ENCODE data around the gene HTRA1. TPM values are rescaled to one million over a fixed set of nuclear protein-coding genes. Genes with fewer than 3 reads are reported as not detected.

Gene HTRA1
- polyA plus RNA-seq, 1 of the 3 experiments (the other 2 are of a cell fraction) = 291 TPM

- Histone ChIP-seq H3K79me2 (ENCODE audit: insufficient read depth) (no peaks in the 10 kb centered on the region), H3K4me2 (no peak overlapping the region), H3K36me3 (replicated peaks in 1 of 2; ENCODE audit: control insufficient read depth in 1 of 2, insufficient read depth in 2 of 2, low read length in 1 of 2) (no peaks in the 10 kb centered on the region), H3K27ac (ENCODE audit: low read depth in 2 of 2, low read length in 1 of 2) (no peak overlapping the region), H3K4me1 (ENCODE audit: control insufficient read depth in 1 of 2, insufficient read depth in 2 of 2, low read depth in 1 of 2, low read length in 1 of 2) (no peaks in the 10 kb centered on the region; a peak in 1 of 4 replicates), H3K9me3 (no peaks in the 10 kb centered on the region), H2AFZ (ENCODE audit: low read depth) (no peak overlapping the region), H3K9ac (no peak overlapping the region), H3K9me2 (no peaks in the 10 kb centered on the region), H3F3A (replicated peaks; ENCODE audit: insufficient read depth) (no peaks in the 10 kb centered on the region), H3K27me3 (ENCODE audit: insufficient read depth) (no peaks in the 10 kb centered on the region), H4K20me1 (ENCODE audit: insufficient read depth) (no peaks in the 10 kb centered on the region), H3K4me3 (ENCODE audit: low read depth in 2 of 2, low read length in 1 of 2) (no peak overlapping the region)
- ChIA-PET CTCF (no interaction called here), POLR2A (no interaction called here)
- WGBS (ENCODE audit: low lambda C conversion rate) = 85% methylated on average over 8 of the region's 8 CpGs
- no peak for DNase-seq
- no peak for TF ChIP-seq POLR2AphosphoS5 (IDR thresholded peaks at IDR 0.05; ENCODE audit: low read depth, low read length)
- TF ChIP-seq EZH2phosphoT487 (IDR thresholded peaks at IDR 0.05; ENCODE audit: borderline replicate concordance, low read depth) = no peak
- no peak for TF ChIP-seq RAD21 (IDR thresholded peaks at IDR 0.05; ENCODE audit: low read length)
- no peak for TF ChIP-seq RFX5 (IDR thresholded peaks at IDR 0.05; ENCODE audit: low read length)
- no peak for TF ChIP-seq NFIC (IDR thresholded peaks at IDR 0.05; ENCODE audit: borderline replicate concordance)
- TF ChIP-seq SMC3 (IDR thresholded peaks at IDR 0.05; ENCODE audit: low read depth, low read length) = no peak
- no peak for TF ChIP-seq ELF1 (IDR thresholded peaks at IDR 0.05)
- no peak for TF ChIP-seq IRF3 (IDR thresholded peaks at IDR 0.05; ENCODE audit: low read depth, low read length)
- no peak for TF ChIP-seq EP300 (IDR thresholded peaks at IDR 0.05; ENCODE audit: borderline replicate concordance in 1 of 2, low read depth in 1 of 2, low read length in 1 of 2)
- TF ChIP-seq MXI1 (IDR thresholded peaks at IDR 0.05; ENCODE audit: low read depth, low read length) = no peak
- TF ChIP-seq CHD2 (IDR thresholded peaks at IDR 0.05; ENCODE audit: low read length, partially characterized antibody) = no peak
- no peak for TF ChIP-seq GABPA (IDR thresholded peaks at IDR 0.05; ENCODE audit: low read depth)
- TF ChIP-seq JUND (IDR thresholded peaks at IDR 0.05) = no peak
- no peak for TF ChIP-seq GATA2 (CRISPR knock-in tag; IDR thresholded peaks at IDR 0.05)
Measured at GRCh38 chr10:122546242-122546641, 84.9 kb downstream of the HTRA1 start.

- POLR2A ChIA-PET = no interaction called here
- Histone ChIP-seq H4K20me1 (ENCODE audit: insufficient read depth) (no peaks in the 10 kb centered on the region), H3K36me3 (replicated peaks in 1 of 2; ENCODE audit: control insufficient read depth in 1 of 2, insufficient read depth in 2 of 2, low read length in 1 of 2) (no peaks in the 10 kb centered on the region), H3K9ac (no peak overlapping the region), H3K79me2 (ENCODE audit: insufficient read depth) (no peaks in the 10 kb centered on the region), H3K4me3 (ENCODE audit: low read depth in 2 of 2, low read length in 1 of 2) (no peak overlapping the region), H3F3A (replicated peaks; ENCODE audit: insufficient read depth) (no peaks in the 10 kb centered on the region), H3K27me3 (ENCODE audit: insufficient read depth) (no peaks in the 10 kb centered on the region), H3K9me3 (no peaks in the 10 kb centered on the region), H2AFZ (ENCODE audit: low read depth) (no peak overlapping the region), H3K27ac (ENCODE audit: low read depth in 2 of 2, low read length in 1 of 2) (no peak overlapping the region), H3K9me2 (no peaks in the 10 kb centered on the region), H3K4me2 (no peak overlapping the region), H3K4me1 (ENCODE audit: control insufficient read depth in 1 of 2, insufficient read depth in 2 of 2, low read depth in 1 of 2, low read length in 1 of 2) (no peaks in the 10 kb centered on the region; a peak in 1 of 4 replicates)
- 65% methylated on average over 11 of the region's 11 CpGs for WGBS (ENCODE audit: low lambda C conversion rate)
- no peak for TF ChIP-seq TEAD4 (IDR thresholded peaks at IDR 0.05; ENCODE audit: borderline replicate concordance, insufficient read depth)
- no peak for TF ChIP-seq NRF1 (IDR thresholded peaks at IDR 0.05; ENCODE audit: low read depth, low read length)
- TF ChIP-seq GABPA (IDR thresholded peaks at IDR 0.05; ENCODE audit: low read depth) = no peak
- no peak for TF ChIP-seq MAX (IDR thresholded peaks at IDR 0.05; ENCODE audit: low read depth)
- TF ChIP-seq GATA2 (CRISPR knock-in tag; IDR thresholded peaks at IDR 0.05) = no peak
- no peak for TF ChIP-seq RFX5 (IDR thresholded peaks at IDR 0.05; ENCODE audit: low read length)
- no peak for TF ChIP-seq RCOR1 (IDR thresholded peaks at IDR 0.05; ENCODE audit: low read length)
- CTCF ChIA-PET = interaction anchor here (1.0 kb wide), 1 partner anchor 17 kb away, joined by 5 read pairs; no protein-coding TSS in a partner anchor
- no peak for DNase-seq
Measured at GRCh38 chr10:122548407-122549085, 87.2 kb downstream of the HTRA1 start.

Measured in SK-N-SH (cell line).